Mucosa of descending colon (tissue), 3 donors: Measurements from ENCODE around the gene TRIM62. TPM values are rescaled to one million over a fixed set of nuclear protein-coding genes. Genes with fewer than 3 reads are reported as not detected.

ENCODE experiments used
- ATAC-seq: fragments of 200-7000 bp; cut with Tn5 transposase; one replicate; pipeline ENCODE4 v1.9.1; 2020; ENCODE audit warnings: mild to moderate bottlenecking, moderate library complexity
- DNase-seq, 3 donors: peaks; one replicate each; pipeline ENCODE4 v3.0.0-alpha.2; 2020
- H3K36me3 ChIP-seq: fragments of 200-600 bp; one replicate; pipeline ENCODE4 v1.8.0; 2021; ENCODE audit warnings: low read depth, mild to moderate bottlenecking
- H3K4me1 ChIP-seq: fragments of 200-600 bp; one replicate; pipeline ENCODE4 v1.8.0; 2021; ENCODE audit warnings: low read depth, mild to moderate bottlenecking
- H3K4me3 ChIP-seq: fragments of 200-600 bp; one replicate; pipeline ENCODE4 v1.8.0; 2021; ENCODE audit warnings: mild to moderate bottlenecking
- H3K9me3 ChIP-seq: fragments of 200-600 bp; one replicate; pipeline ENCODE4 v1.8.0; 2021; ENCODE audit warnings: mild to moderate bottlenecking
- CTCF ChIP-seq: fragments of 200-600 bp; IDR thresholded peaks from one replicate; pipeline ENCODE4 v1.8.0; 2022; ENCODE audit warnings: antibody characterized with exemption, mild to moderate bottlenecking
- intact Hi-C, 2 donors: fragments of 100-400 bp; cut with DNase I in 1 of 2; cut with micrococcal nuclease in 1 of 2; formaldehyde crosslinking; loops; one replicate each; pipeline versions ENCODE4 v1.11.0 to v1.11.1; 2022; cut with DNase I, micrococcal nuclease
- total RNA-seq, 3 donors: library from RNA; stranded (reverse); fragmentation: NEBNext Ultra II Directional in 2 of 3; extraction: Animal tissue kit (Norgen Biotek cat#: 25700) in 2 of 3; gene quantifications; one replicate each; pipeline versions ENCODE4 v1.2.1 to v1.2.4, GENCODE V29; 2021 to 2023
- donor health status: DM: no; HTN: no; CAD: no; lungs with moderate emphysema.
- donor health status: DM: no; HTN: no; CAD: no.
- donor health status: DM: no; HTN: yes; CAD: no.

Gene TRIM62
- total RNA-seq, 3 donors from 2014 or later = 5.0 to 9.3 (median 5.2) TPM

DNA sequence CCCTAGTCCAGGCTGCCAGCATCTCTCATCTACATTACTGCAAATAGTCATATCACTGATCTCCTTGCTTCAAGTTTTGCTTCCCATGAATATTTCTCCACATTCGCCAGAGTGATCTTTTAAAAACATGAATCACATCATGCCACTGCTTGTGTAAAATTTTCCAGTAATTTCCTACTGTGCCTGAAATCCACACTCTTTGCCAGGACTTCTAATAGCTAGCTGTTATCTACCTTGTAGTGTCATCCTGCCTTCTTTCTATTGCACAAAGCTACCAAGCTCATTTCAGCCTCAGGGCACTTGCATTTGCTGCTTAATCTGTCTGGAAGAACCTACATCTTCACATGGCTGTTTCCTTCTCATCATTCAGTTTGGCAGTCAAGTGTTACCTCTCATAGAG is 40.5 kb upstream of the TRIM62 start:
- peaks cover 14% of the 10 kb centered on the region for H3K9me3 ChIP-seq
- H3K36me3 ChIP-seq = no peaks in the 10 kb centered on the region
- ATAC-seq = no peak
- intact Hi-C loops = no loop called here
- no peak for TF ChIP-seq CTCF
- no peak for DNase-seq
- H3K4me1 ChIP-seq = no peaks in the 10 kb centered on the region
- no peak overlapping the region for H3K4me3 ChIP-seq

GRCh38 chr1:33221385-33221758 is 39.5 kb upstream of the TRIM62 start:
- Histone ChIP-seq H3K4me3 (no peak overlapping the region), H3K36me3 (no peaks in the 10 kb centered on the region), H3K9me3 (peaks cover 14% of the 10 kb centered on the region), H3K4me1 (no peaks in the 10 kb centered on the region)
- TF ChIP-seq CTCF = no peak
- DNase-seq (no peak), ATAC-seq (no peak)
- intact Hi-C loops = no loop called here

DNA sequence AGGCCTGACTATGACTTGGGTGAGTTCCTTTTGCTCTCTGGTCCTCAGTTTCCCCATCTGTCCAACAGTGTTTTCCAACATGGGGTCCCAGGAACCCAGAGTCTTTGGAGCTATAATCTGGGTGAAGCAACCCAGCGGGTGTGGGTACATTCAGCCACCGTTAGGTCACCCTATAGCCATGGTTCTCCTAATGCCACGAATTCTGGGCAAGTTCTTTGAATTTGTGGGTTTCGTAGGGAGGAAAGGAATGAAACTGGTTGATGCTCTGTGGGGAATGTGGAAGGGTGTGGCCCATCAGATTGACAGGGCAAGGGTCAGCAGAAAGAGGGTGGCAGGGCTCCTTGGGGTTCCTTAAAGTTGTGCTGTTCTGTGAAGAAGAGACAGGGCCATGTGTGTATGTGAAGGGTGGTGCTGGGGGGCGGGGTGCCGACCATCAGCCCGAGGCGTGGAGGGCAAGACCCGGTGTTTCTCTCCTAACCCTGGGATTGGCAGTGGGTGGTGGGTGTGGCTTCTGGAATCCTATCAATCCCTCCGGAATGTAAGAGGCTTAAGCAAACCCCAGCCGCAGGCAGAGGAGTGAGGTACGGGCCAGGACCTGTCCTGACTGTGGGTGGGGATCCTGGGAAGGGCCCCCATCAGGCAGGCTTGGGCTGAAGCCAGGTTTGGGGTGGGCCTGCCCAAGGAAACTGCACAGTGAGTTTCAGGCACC is 39.0 kb upstream of the TRIM62 start:
- ATAC-seq (no peak), DNase-seq (no peak)
- no peak overlapping the region for H3K4me3 ChIP-seq
- no peaks in the 10 kb centered on the region for H3K36me3 ChIP-seq
- no peak for TF ChIP-seq CTCF
- H3K4me1 ChIP-seq = no peaks in the 10 kb centered on the region
- intact Hi-C loops = no loop called here
- peaks cover 14% of the 10 kb centered on the region for H3K9me3 ChIP-seq

- DNase-seq = no peak
These were observed 38.2 kb upstream of the TRIM62 start for GRCh38 chr1:33219886-33220661.

DNA sequence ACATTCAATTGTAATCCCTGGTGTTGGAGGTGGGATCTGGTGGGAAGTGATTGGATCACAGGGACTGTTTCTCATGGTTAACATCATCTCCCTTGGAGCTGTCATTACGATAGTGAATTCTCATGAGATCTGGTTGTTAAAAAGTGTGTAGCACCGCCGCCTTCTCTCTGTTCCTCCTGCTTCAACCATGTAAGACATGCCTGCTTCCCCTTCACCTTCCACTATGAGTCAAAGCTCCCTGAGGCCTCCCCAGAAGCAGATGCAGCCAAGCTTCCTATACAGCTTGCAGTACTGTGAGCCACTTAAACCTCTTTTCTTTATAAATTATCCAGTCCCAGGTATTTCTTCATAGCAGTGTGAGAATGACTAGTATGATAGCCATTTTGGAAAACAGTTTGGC is 30.1 kb upstream of the TRIM62 start:
- ATAC-seq (no peak), DNase-seq (no peak)
- TF ChIP-seq CTCF = no peak
- H3K36me3 ChIP-seq = no peaks in the 10 kb centered on the region
- intact Hi-C loops = no loop called here
- H3K4me3 ChIP-seq = no peak overlapping the region
- H3K9me3 ChIP-seq = no peaks in the 10 kb centered on the region
- H3K4me1 ChIP-seq = no peaks in the 10 kb centered on the region

More at GRCh38 chr1:33219886-33220661, 38.2 kb upstream of the TRIM62 start:
- no peak for TF ChIP-seq CTCF
- Histone ChIP-seq H3K4me1 (no peaks in the 10 kb centered on the region), H3K9me3 (peaks cover 14% of the 10 kb centered on the region), H3K36me3 (no peaks in the 10 kb centered on the region), H3K4me3 (no peak overlapping the region)
- ATAC-seq = no peak
- intact Hi-C loops = no loop called here
